Erythroblast (primary cell): ENCODE data around the gene TMEM25.

Source experiments
- GATA1 ChIP-seq: IDR thresholded peaks from 2 replicates; pipeline ENCODE4 v1.6.1; 2011; ENCODE audit warnings: low read depth, mild to moderate bottlenecking, control low read depth, low read length, moderate library complexity
- POLR2A ChIP-seq: IDR thresholded peaks from 2 replicates; pipeline ENCODE4 v1.6.1; 2011; ENCODE audit warnings: mild to moderate bottlenecking, low read length

DNA sequence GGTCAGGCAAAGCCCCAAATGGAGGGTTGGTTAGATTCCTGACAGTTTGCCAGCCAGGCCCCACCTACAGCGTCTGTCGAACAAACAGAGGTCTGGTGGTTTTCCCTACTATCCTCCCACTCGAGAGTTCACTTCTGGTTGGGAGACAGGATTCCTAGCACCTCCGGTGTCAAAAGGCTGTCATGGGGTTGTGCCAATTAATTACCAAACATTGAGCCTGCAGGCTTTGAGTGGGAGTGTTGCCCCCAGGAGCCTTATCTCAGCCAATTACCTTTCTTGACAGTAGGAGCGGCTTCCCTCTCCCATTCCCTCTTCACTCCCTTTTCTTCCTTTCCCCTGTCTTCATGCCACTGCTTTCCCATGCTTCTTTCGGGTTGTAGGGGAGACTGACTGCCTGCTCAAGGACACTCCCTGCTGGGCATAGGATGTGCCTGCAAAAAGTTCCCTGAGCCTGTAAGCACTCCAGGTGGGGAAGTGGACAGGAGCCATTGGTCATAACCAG lies 8.4 kb upstream of the TMEM25 start:
- TF ChIP-seq POLR2A (no peak), GATA1 (no peak)
